ENCODE data around the gene ZNF606. TPM values are rescaled to one million over a fixed set of nuclear protein-coding genes. Genes with fewer than 3 reads are reported as not detected.

The ZNF606 gene
- polyA plus RNA-seq, 1 donor (not counting 4 experiments of a cell fraction or from before 2014, with no cell fraction given): 3.5 TPM

GRCh38 chr19:58021541-58022282 lies 19.1 kb upstream of the ZNF606 start:
- no peak for TF ChIP-seq EZH2 (IDR thresholded peaks at IDR 0.05; ENCODE audit: low read length)
- TF ChIP-seq CTCF (optimal IDR thresholded peaks at IDR 0.05 in 1 of 3, IDR thresholded peaks at IDR 0.05 in 1 of 3, conservative IDR thresholded peaks at IDR 0.05 in 1 of 3; ENCODE audit: extremely low read depth in 1 of 3, insufficient read depth in 2 of 3, low read length in 3 of 3): peak; percentile 12 to 43 (median 30)
- Histone ChIP-seq H3K9ac (ENCODE audit: control insufficient read depth, extremely low read depth, insufficient read depth, low read length) (no peak overlapping the region), H3K36me3 (ENCODE audit: control insufficient read depth in 2 of 2, extremely low read depth in 1 of 2, insufficient read depth in 2 of 2, low read length in 2 of 2) (no peaks in the 10 kb centered on the region), H3K27me3 (ENCODE audit: control insufficient read depth, extremely low read depth, insufficient read depth, low read length) (no peaks in the 10 kb centered on the region), H3K4me1 (ENCODE audit: control insufficient read depth, extremely low read depth, insufficient read depth, low read length) (no peaks in the 10 kb centered on the region), H2AFZ (ENCODE audit: control insufficient read depth, low read length) (no peak overlapping the region), H3K9me1 (ENCODE audit: control insufficient read depth, extremely low read depth, insufficient read depth, low read length) (no peaks in the 10 kb centered on the region), H3K79me2 (ENCODE audit: control insufficient read depth, insufficient read depth, low read length) (no peaks in the 10 kb centered on the region), H3K4me3 (ENCODE audit: control insufficient read depth in 2 of 3, extremely low read depth in 1 of 3, insufficient read depth in 2 of 3, low read depth in 1 of 3, low read length in 3 of 3) (no peak overlapping the region), H3K4me2 (ENCODE audit: control insufficient read depth, extremely low read depth, insufficient read depth, low read depth, low read length) (no peak overlapping the region), H3K27ac (ENCODE audit: control insufficient read depth, insufficient read depth, low read length) (no peak overlapping the region), H3K9me3 (ENCODE audit: control insufficient read depth, low read depth, low read length) (peaks cover 9% of the 10 kb centered on the region), H4K20me1 (ENCODE audit: control insufficient read depth, extremely low read depth, insufficient read depth, low read length) (no peaks in the 10 kb centered on the region)
- dilution Hi-C loops (cut with MboI; ENCODE audit: extremely low pct_ligation_motif_present, low sequenced_read_pairs): no loop called here
- DNase-seq (ENCODE audit: low read depth, low spot score): no peak
- no peak for FAIRE-seq

DNA sequence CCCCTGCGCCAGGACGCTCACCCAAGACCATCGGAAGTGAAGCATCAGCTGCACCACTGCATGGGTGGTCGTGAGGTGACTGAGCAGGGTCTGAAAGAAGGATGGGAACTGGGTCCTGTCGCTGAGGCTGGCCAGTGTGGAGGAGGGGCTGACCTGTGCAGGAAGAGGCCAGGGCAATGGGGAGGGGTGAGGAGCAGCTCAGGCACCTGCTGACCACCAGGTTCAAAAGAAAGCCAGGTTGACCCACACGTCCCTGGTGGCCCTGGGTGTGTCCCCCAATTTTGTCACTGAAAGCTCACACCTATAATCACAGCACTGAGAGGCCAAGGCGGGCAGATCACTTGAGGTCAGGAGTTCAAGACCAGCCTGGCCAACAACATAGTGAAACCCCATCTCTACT lies 17.5 kb upstream of the ZNF606 start:
- DNase-seq (ENCODE audit: low read depth, low spot score): no peak
- no peaks in the 10 kb centered on the region for H3K4me1 ChIP-seq (ENCODE audit: control insufficient read depth, extremely low read depth, insufficient read depth, low read length)
- H3K27ac ChIP-seq (ENCODE audit: control insufficient read depth, insufficient read depth, low read length): no peak overlapping the region
- no peaks in the 10 kb centered on the region for H3K9me1 ChIP-seq (ENCODE audit: control insufficient read depth, extremely low read depth, insufficient read depth, low read length)
- no peak for FAIRE-seq
- H3K79me2 ChIP-seq (ENCODE audit: control insufficient read depth, insufficient read depth, low read length): no peaks in the 10 kb centered on the region
- H3K27me3 ChIP-seq (ENCODE audit: control insufficient read depth, extremely low read depth, insufficient read depth, low read length): no peaks in the 10 kb centered on the region
- no peak overlapping the region for H3K4me2 ChIP-seq (ENCODE audit: control insufficient read depth, extremely low read depth, insufficient read depth, low read depth, low read length)
- dilution Hi-C loops (cut with MboI; ENCODE audit: extremely low pct_ligation_motif_present, low sequenced_read_pairs): no loop called here
- no peaks in the 10 kb centered on the region for H4K20me1 ChIP-seq (ENCODE audit: control insufficient read depth, extremely low read depth, insufficient read depth, low read length)
- H2AFZ ChIP-seq (ENCODE audit: control insufficient read depth, low read length): no peak overlapping the region
- H3K36me3 ChIP-seq (ENCODE audit: control insufficient read depth in 2 of 2, extremely low read depth in 1 of 2, insufficient read depth in 2 of 2, low read length in 2 of 2): no peaks in the 10 kb centered on the region
- no peak overlapping the region for H3K9ac ChIP-seq (ENCODE audit: control insufficient read depth, extremely low read depth, insufficient read depth, low read length)
- peaks cover 7% of the 10 kb centered on the region for H3K9me3 ChIP-seq (ENCODE audit: control insufficient read depth, low read depth, low read length)
- TF ChIP-seq EZH2 (IDR thresholded peaks at IDR 0.05; ENCODE audit: low read length): no peak
- no peak for TF ChIP-seq CTCF (optimal IDR thresholded peaks at IDR 0.05 in 1 of 3, IDR thresholded peaks at IDR 0.05 in 1 of 3, conservative IDR thresholded peaks at IDR 0.05 in 1 of 3; ENCODE audit: extremely low read depth in 1 of 3, insufficient read depth in 2 of 3, low read length in 3 of 3)
- H3K4me3 ChIP-seq (ENCODE audit: control insufficient read depth in 2 of 3, extremely low read depth in 1 of 3, insufficient read depth in 2 of 3, low read depth in 1 of 3, low read length in 3 of 3): no peak overlapping the region

Measured in keratinocyte (primary cell).